HepG2 (cell line): ENCODE data around the gene PSMG4. TPM values are rescaled to one million over a fixed set of nuclear protein-coding genes. Genes with fewer than 3 reads are reported as not detected.

Source experiments
- ATAC-seq: fragments of 200-7000 bp; cut with Tn5 transposase; 3 replicates; pipeline ENCODE4 v1.9.1; 2020; ENCODE audit warnings: mild to moderate bottlenecking, moderate library complexity
- BruUV-seq: library from RNA; stranded (reverse); fragments of 400-500 nt; replicated peaks from 2 replicates; lab custom pipeline; 2021; lab: Mats Ljungman, UMichigan
- CTCF ChIA-PET: fragments of 300-600 bp; formaldehyde crosslinking; extraction: SDS; loops from one replicate; lab custom pipeline; 2021; ENCODE audit warnings: low total read pairs, inconsistent platforms, low intra/inter-chr PET ratio; lab: Yijun Ruan, JAX
- POLR2A ChIA-PET: fragments of 350-600 bp; sonication (Branson Sonifier 250); formaldehyde crosslinking; loops from one replicate; lab custom pipeline; 2020; ENCODE audit warnings: antibody characterized with exemption, inconsistent platforms; lab: Yijun Ruan, JAX
- DNase-seq: peaks from one replicate; pipeline ENCODE4 v3.0.0-alpha.2; 2015; ENCODE audit warnings: low spot score
- FAIRE-seq: peaks from 3 replicates; lab custom pipeline; 2011; peaks lifted over from hg19 to GRCh38; lab: Jason Lieb, UNC
- H2AFZ ChIP-seq: one replicate; pipeline ENCODE4 v1.6.1; 2011; ENCODE audit warnings: low read length, inconsistent platforms
- H3K27ac ChIP-seq: fragments of 300-600 bp; 3 replicates; pipeline ENCODE4 v1.8.0; 2011; ENCODE audit warnings: mixed run types, mild to moderate bottlenecking, mixed read lengths, low read length, inconsistent platforms; ENCODE audit not compliant: insufficient read depth; ENCODE audit errors: extremely low read length
- H3K27me3 ChIP-seq, 2 experiments: fragments of 200-600 bp in 1 of 2; 2 replicates in 1 of 2; 3 replicates in 1 of 2; pipeline versions ENCODE4 v1.6.0 to v1.8.0; 2011; ENCODE audit warnings: low read length in 2 of 2, mild to moderate bottlenecking in 2 of 2, moderate library complexity in 2 of 2, inconsistent platforms in 1 of 2; ENCODE audit not compliant: insufficient read depth in 2 of 2, control insufficient read depth in 1 of 2
- H3K36me3 ChIP-seq, 2 experiments: fragments of 200-600 bp in 1 of 2; replicated peaks in 1 of 2; 2 replicates in 1 of 2; 3 replicates in 1 of 2; pipeline versions ENCODE4 v1.5.1 to v1.8.0; 2011; ENCODE audit warnings: low read length in 2 of 2, inconsistent platforms in 1 of 2; ENCODE audit not compliant: insufficient read depth in 2 of 2, control insufficient read depth in 1 of 2
- H3K4me1 ChIP-seq: 2 replicates; pipeline ENCODE4 v1.5.1; 2012; ENCODE audit warnings: low read length, inconsistent platforms; ENCODE audit not compliant: insufficient read depth
- H3K4me2 ChIP-seq: 2 replicates; pipeline ENCODE4 v1.6.0; 2011; ENCODE audit warnings: low read depth, low read length, inconsistent platforms
- H3K4me3 ChIP-seq, 3 experiments: fragments of 200-600 bp in 1 of 3; sonication (generic), shearing (Covaris generic) in 1 of 3; replicated peaks in 1 of 3; 2 replicates each; pipeline ENCODE4 v1.5.1; 2011 to 2016; ENCODE audit warnings: low read length in 3 of 3, inconsistent platforms in 2 of 3, low read depth in 2 of 3, mild to moderate bottlenecking in 2 of 3, control low read depth in 1 of 3, mixed read lengths in 1 of 3; ENCODE audit not compliant: insufficient read depth in 1 of 3
- H3K79me2 ChIP-seq: one replicate; pipeline ENCODE4 v1.6.1; 2011; ENCODE audit warnings: low read length, inconsistent platforms; ENCODE audit not compliant: insufficient read depth
- H3K9ac ChIP-seq: 2 replicates; pipeline ENCODE4 v1.6.0; 2011; ENCODE audit warnings: mild to moderate bottlenecking, low read depth, low read length, inconsistent platforms; ENCODE audit not compliant: insufficient read depth
- H3K9me3 ChIP-seq: 2 replicates; pipeline ENCODE4 v1.5.1; 2012; ENCODE audit warnings: mild to moderate bottlenecking, low read length
- H4K20me1 ChIP-seq: 2 replicates; pipeline ENCODE4 v1.6.0; 2011; ENCODE audit warnings: inconsistent platforms, mild to moderate bottlenecking, low read length, moderate library complexity; ENCODE audit not compliant: insufficient read depth
- MXD4 ChIP-seq: IDR thresholded peaks from 2 replicates; pipeline ENCODE4 v1.6.1; 2016; ENCODE audit warnings: mild to moderate bottlenecking, missing biosample characterization, missing genetic modification reagents
- NR2C2 ChIP-seq: sonication (generic); formaldehyde crosslinking; IDR thresholded peaks from 2 replicates; pipeline ENCODE4 v1.4.0; 2020; ENCODE audit warnings: missing genetic modification reagents, mild to moderate bottlenecking, moderate library complexity, borderline replicate concordance
- RBM22 ChIP-seq: fragments of 200-400 bp; formaldehyde crosslinking; optimal IDR thresholded peaks from 2 replicates; pipeline ENCODE3; 2017; ENCODE audit warnings: mild to moderate bottlenecking, low read length, moderate library complexity
- UBTF ChIP-seq: sonication (generic); formaldehyde crosslinking; IDR thresholded peaks from 2 replicates; pipeline ENCODE4 v1.4.0; 2020; ENCODE audit warnings: mild to moderate bottlenecking, missing genetic modification reagents
- ZBTB33 ChIP-seq: sonication (generic); formaldehyde crosslinking; IDR thresholded peaks from 2 replicates; pipeline ENCODE4 v1.4.0; 2020; ENCODE audit warnings: missing genetic modification reagents
- WGBS: methylation state at CpG from one replicate; pipeline ENCODE4 v1.1.6; 2017; ENCODE audit warnings: low lambda C conversion rate; 5-methylcytosine and 5-hydroxymethylcytosine counted together
- in situ Hi-C: cut with HindIII; loops from 2 replicates; pipeline ENCODE4 v1.10.0; 2017; ENCODE audit warnings: low pct_unique_long_range_greater_than_20kb; ENCODE audit not compliant: extremely low pct_ligation_motif_present
- intact Hi-C: fragments of 100-400 bp; cut with micrococcal nuclease; formaldehyde crosslinking; loops from one replicate; pipeline ENCODE4 v1.10.0; 2022; ENCODE audit not compliant: unreplicated experiment
- polyA plus RNA-seq, 8 experiments: library from polyadenylated mRNA; depleted of rRNA in 3 of 8; stranded (reverse) in 7 of 8; unstranded in 1 of 8; fragments of >200 nt; fragmentation: Illumina TruSeq in 4 of 8; extraction: Trizol in 4 of 8; gene quantifications; 2 replicates each; pipeline versions ENCODE4 v1.2.1 to v1.2.3, GENCODE V29; 2011 to 2016; ENCODE audit warnings: low read depth in 4 of 8, missing spikeins in 1 of 8, mixed read lengths in 1 of 8; ENCODE audit not compliant: insufficient read depth in 1 of 8
- total RNA-seq, 5 experiments: library from RNA; depleted of rRNA; stranded (reverse); fragments of >200 nt; fragmentation: Illumina TruSeq; extraction: Trizol; gene quantifications; 2 replicates each; pipeline ENCODE4 v1.2.3, GENCODE V29; 2016; ENCODE audit warnings: low read depth in 1 of 5

The PSMG4 gene
- total and polyA plus RNA-seq, 2 of the 13 experiments (the other 11 are each of a cell fraction or from before 2014, with no cell fraction given): 28.5 to 32.8 TPM

GRCh38 chr6:3304500-3305215, 45.9 kb downstream of the PSMG4 start:
- Histone ChIP-seq H3K4me3 (no peak overlapping the region), H3K27ac (no peak overlapping the region), H4K20me1 (no peaks in the 10 kb centered on the region), H3K9ac (no peak overlapping the region), H3K36me3 (peaks cover 26 to 60% of the 10 kb centered on the region in 2 experiments), H3K27me3 (no peaks in the 10 kb centered on the region), H3K79me2 (no peaks in the 10 kb centered on the region), H3K4me1 (no peaks in the 10 kb centered on the region), H3K9me3 (no peaks in the 10 kb centered on the region), H2AFZ (no peak overlapping the region), H3K4me2 (no peak overlapping the region)
- BruUV-seq: no TSS peak
- in situ Hi-C loops (no loop called here), intact Hi-C loops (no loop called here)
- DNase-seq (no peak), FAIRE-seq (no peak), ATAC-seq (peak; percentile 15; the same call in 2 of the 3 replicates)
- 97% methylated on average over 16 of the region's 16 CpGs for WGBS
- CTCF ChIA-PET: no interaction called here
- POLR2A ChIA-PET: no interaction called here
- TF ChIP-seq MXD4: no peak
- TF ChIP-seq ZBTB33 (CRISPR knock-in tag): 0 out of 2 replicates have a peak, but pooled peaks have one; percentile 34
- no peak for TF ChIP-seq NR2C2 (CRISPR knock-in tag)
- TF ChIP-seq UBTF (CRISPR knock-in tag): 0 out of 2 replicates have a peak, but pooled peaks have one; percentile 9
- peak; percentile 66 for TF ChIP-seq RBM22
